Sciatic nerve (tissue), 2 donors: ENCODE measurements around the gene CXCR1. TPM values are rescaled to one million over a fixed set of nuclear protein-coding genes. Genes with fewer than 3 reads are reported as not detected.
"Not testable (repeated sequence)": the region's sequence is repeated elsewhere in the genome, so short reads cannot be mapped to it uniquely, and the experiment has no call there.

Experiments used
- ATAC-seq: fragments of 200-7000 bp; cut with Tn5 transposase; one replicate; pipeline ENCODE4 v1.9.1; 2020; ENCODE audit warnings: mild to moderate bottlenecking, moderate library complexity
- DNase-seq: peaks from one replicate; pipeline ENCODE4 v3.0.0-alpha.2; 2020; ENCODE audit warnings: low spot score
- intact Hi-C: fragments of 100-400 bp; cut with DNase I; formaldehyde crosslinking; loops from one replicate; pipeline ENCODE4 v1.14.2; 2022
- total RNA-seq: library from RNA; stranded (reverse); fragmentation: NEBNext Ultra II Directional; extraction: Animal tissue kit (Norgen Biotek cat#: 25700); gene quantifications from one replicate; pipeline ENCODE4 v1.2.1, GENCODE V29; 2021
- donor health status: DM: no; HTN: no; CAD: no.
- donor health status: DM: no; HTN: no; CAD: no.

Gene CXCR1
- total RNA-seq, 1 donor from 2014 or later: 4.9 TPM

- DNase-seq (no peak), ATAC-seq (peak; percentile 37)
- intact Hi-C loops: no loop called here
These were observed 41.7 kb downstream of the CXCR1 start for GRCh38 chr2:218125095-218125494.

DNA sequence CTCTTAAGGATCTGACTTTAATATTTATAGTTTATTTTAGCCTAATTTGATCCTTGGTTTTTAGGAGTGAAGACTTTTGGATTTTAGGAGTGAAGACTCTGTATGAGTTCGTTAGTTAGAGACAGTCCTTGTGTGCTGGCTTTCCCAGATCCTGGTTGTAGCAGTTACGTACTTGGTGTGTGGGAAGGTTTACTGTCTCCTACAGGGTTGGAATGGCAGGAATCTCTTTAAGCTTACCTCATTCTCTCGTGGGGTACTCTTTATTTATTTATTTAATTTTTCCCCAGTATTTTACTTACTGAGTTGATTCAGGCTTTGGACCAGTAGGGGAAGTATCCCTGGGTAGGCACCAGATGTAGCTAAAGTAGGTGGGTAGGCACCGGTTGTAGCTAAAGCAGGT is 42.8 kb downstream of the CXCR1 start:
- ATAC-seq: no peak

GRCh38 chr2:218122286-218122685 is 44.5 kb downstream of the CXCR1 start:
- ATAC-seq, DNase-seq, intact Hi-C loops: not testable (repeated sequence)

More for the DNA sequence above, 42.8 kb downstream of the CXCR1 start:
- intact Hi-C loops: no loop called here
- DNase-seq: no peak

- DNase-seq, ATAC-seq, intact Hi-C loops: not testable (repeated sequence)
These were observed 45.0 kb downstream of the CXCR1 start for GRCh38 chr2:218121789-218122188.

Other genes with a start within 250 kb of the CXCR1 start
- 703 TPM for gene TNS1, start 164.0 kb downstream of the CXCR1 start, total RNA-seq
- gene RUFY4, start 97.7 kb downstream of the CXCR1 start, total RNA-seq: 0.36 TPM
- 9.1 TPM for gene CXCR2, start 40.9 kb downstream of the CXCR1 start, total RNA-seq
- gene ARPC2, start 50.2 kb upstream of the CXCR1 start, total RNA-seq: 243 TPM
- gene GPBAR1, start 94.1 kb upstream of the CXCR1 start, total RNA-seq: 0.94 TPM
- gene AAMP, start 103.2 kb upstream of the CXCR1 start, total RNA-seq: 59.9 TPM
- gene PNKD, start 103.6 kb upstream of the CXCR1 start, total RNA-seq: 56.3 TPM
- gene TMBIM1, start 125.5 kb upstream of the CXCR1 start, total RNA-seq: 211 TPM
- gene CATIP, start 189.9 kb upstream of the CXCR1 start, total RNA-seq: not detected
- 36.6 TPM for gene SLC11A1, start 215.3 kb upstream of the CXCR1 start, total RNA-seq
- gene CTDSP1, start 232.9 kb upstream of the CXCR1 start, total RNA-seq: 148 TPM